IPS-11a (cell line): ENCODE measurements around the gene PODN.

Experiments
- H3K4me3 ChIP-seq: one replicate; pipeline ENCODE4 v1.5.1; 2013; ENCODE audit warnings: low read depth, low read length, control low read depth

PODN gene

DNA sequence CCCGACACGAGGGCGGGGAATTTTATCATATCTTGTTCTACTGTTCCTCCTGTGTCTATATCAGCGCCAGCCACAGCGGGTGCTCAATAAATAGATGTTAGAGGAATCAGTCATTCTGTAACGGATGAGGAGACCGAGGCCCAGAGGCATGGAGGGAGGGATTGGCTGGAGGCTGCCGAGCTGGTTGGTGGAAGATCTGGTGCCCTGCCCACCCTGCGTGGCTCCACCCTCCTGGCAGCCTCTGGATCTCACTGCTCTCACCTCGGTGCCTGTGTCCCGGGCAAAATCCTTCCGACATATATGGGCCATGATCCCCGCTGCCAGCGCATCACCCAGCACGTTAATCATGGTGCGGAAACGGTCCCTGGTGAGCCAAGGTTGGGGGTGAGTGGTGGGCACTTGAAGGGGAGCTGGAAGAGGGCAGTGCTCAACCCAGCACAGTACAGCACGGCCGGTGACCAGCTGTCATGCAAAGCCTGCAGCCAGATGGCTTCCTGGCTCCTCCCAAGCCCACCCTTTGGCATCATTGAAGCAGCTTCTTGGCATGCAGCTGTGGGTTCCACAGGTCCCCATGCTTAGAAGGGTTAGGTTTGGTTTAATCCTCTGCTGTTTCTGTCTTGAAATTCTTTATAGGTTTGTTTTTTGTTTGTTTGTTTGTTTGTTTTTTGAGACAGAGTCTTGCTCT is 26.7 kb downstream of the PODN start:
- no peak overlapping the region for H3K4me3 ChIP-seq

DNA sequence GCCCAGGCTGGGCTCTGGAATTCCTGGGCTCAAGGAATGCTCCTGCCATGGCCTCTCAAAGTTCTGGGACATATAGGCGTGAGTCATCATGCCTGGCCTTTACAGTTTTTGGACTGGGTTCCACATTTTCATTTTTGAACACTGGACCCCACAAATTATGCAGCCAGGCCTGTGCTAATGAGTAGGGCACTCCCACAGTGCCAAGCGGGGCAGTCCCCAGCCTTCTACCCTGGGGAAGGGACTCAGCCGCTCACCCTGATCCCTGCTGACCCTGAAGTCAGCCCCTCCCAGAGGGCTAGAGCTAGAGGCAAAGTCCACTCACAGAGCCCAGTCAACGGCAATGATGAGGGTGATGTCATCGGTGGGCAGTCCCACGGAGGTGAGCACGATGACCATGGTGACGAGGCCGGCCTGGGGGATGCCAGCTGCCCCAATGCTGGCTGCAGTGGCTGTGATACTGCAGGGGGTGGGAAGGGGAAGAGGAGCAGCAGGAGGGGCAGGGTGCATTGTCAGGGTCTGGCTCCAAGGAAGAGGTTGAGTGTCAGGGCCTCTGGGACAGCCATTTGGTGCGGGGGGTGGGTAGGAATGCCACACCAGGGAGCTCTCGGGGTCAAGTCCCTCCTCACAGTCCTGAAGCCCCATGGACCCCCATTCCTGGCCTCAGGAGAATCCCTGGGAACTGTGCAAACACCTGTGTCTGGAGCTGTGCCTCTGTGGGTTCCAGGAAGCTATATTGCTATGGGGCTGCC is 27.6 kb downstream of the PODN start:
- no peak overlapping the region for H3K4me3 ChIP-seq

DNA sequence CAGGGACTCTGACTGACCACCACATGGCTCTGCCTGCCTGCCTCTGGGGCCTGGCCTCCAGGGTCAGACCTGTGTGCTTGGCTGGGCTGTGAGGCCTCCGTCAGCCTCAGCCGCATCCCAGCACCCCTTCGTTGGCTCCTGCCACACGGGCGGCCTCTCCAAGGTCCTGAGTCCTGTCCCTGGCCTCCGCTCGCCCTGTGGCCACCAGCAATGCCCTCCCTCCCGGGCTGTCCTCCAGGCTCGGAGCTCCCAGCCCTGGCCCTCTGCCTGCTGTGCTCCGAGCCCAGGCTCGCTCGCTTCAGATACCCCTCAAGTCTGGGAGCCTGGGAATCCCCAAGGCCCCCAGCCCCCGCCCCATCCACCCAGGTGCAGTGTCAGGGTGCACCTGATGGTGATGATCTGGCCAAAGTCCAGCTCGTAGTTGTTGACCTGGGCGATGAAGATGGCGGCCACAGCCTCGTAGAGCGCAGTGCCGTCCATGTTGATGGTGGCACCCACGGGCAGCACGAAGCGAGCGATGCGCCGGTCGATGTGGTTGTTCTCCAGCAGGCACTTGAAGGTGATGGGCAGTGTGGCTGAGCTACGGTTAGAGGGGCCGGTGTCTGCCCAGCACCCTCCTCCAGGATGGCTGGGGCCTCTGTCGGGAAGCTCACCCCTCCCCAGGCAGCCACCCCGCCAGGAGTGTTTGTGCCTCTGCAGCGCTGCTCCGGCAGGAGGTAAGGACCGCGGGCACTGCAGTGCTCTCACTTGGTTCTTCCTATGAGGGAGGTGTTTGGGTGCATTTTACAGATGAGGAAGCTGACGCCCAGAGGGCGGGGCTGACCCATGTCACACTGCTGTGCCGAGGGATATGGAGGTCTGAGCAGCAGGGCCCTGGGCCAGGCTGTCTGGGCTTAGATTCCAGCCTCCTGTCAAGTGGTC is 28.5 kb downstream of the PODN start:
- H3K4me3 ChIP-seq: no peak overlapping the region

- H3K4me3 ChIP-seq: no peak overlapping the region
Measured at GRCh38 chr1:53091841-53092645, 30.0 kb downstream of the PODN start.

GRCh38 chr1:53092659-53093450 is 30.8 kb downstream of the PODN start:
- no peak overlapping the region for H3K4me3 ChIP-seq

GRCh38 chr1:53093451-53093754 is 31.4 kb downstream of the PODN start:
- H3K4me3 ChIP-seq: no peak overlapping the region

- H3K4me3 ChIP-seq: no peak overlapping the region
Measured at GRCh38 chr1:53093778-53094532, 31.9 kb downstream of the PODN start.

- H3K4me3 ChIP-seq: no peak overlapping the region
Measured at GRCh38 chr1:53094533-53094919, 32.5 kb downstream of the PODN start.

- no peak overlapping the region for H3K4me3 ChIP-seq
Measured at GRCh38 chr1:53104289-53104913, 42.4 kb downstream of the PODN start.

GRCh38 chr1:53107090-53107489 is 45.1 kb downstream of the PODN start:
- no peak overlapping the region for H3K4me3 ChIP-seq

DNA sequence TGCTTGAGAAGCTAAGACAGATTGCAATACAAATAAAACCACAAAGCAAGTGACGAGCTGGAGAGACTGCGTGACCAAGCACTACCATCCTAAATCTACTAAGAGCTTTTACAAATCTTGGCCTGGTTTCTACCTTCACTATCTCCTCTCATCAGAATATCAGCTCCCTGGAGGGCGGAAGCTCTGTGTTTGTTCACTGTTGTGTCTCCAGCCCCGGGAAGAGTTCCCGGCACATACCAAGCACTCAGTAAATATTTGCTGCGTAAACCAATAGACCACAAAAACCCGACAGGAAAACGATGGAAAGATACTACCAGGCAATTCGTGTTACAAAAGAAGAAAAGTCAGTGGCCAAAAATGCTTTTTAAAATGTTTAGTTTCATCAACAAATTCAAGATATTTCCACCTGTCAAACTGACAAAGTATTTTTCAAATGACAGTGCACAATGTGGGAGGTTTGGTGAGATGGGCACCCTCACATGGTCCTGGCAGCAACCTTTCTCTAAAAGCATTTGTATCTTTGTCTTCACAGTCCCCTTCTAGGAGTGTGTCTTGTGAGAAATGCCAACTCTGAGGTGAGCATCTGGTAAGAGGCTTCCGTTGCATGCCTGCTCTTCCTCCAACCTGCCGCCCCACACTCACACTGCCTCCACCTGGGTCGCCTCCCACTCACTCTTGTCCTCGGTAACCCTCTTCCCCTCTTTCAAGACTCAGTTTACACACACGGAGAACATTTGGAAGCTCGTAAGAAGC is 45.7 kb downstream of the PODN start:
- H3K4me3 ChIP-seq: no peak overlapping the region

DNA sequence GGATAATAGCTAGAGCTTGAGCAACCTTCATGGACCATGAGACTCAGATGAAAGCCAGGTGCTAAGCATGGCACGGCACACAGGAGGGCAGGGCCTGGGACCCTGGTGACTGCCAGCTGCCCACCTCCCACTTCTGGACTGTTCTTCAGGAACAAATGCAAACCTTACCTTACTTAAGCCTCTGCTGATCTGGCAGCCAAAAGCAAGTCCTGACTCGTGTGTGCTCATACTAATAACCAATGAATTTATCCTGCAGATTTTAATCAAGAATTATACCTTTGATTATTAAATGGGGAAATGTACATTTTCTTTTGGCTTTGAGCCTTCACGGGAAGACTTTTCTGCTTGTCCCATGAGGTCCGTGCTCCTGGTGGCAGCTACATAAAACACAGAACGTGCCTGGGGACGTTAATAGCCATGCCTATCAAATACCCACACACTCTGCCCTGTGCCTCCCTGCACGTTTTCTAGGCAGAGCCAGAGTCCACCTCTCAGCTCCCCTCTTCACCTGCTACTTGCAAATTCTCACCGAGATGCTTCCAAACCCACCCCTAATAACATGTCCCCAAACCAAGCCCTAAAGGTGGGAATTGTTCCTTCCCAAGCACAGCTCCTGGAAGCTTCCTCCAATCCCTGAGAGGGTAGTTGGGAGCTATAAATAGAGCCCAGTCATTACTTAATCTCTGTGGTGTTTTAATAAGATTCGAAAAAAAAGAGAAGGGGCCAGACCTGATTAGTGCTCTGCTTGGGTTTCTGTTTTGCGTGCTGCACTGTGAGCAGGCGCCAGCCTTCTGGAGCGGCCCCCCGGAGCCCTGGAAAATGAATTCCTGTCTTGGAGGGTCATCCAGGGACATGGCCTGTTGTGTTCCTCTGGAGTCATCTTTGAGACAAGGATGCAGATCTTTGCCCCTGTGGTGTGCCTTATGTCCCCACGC is 46.9 kb downstream of the PODN start:
- H3K4me3 ChIP-seq: no peak overlapping the region

GRCh38 chr1:53110370-53111072 is 48.5 kb downstream of the PODN start:
- H3K4me3 ChIP-seq: no peak overlapping the region

- no peak overlapping the region for H3K4me3 ChIP-seq
Measured at GRCh38 chr1:53111073-53111556, 49.1 kb downstream of the PODN start.

DNA sequence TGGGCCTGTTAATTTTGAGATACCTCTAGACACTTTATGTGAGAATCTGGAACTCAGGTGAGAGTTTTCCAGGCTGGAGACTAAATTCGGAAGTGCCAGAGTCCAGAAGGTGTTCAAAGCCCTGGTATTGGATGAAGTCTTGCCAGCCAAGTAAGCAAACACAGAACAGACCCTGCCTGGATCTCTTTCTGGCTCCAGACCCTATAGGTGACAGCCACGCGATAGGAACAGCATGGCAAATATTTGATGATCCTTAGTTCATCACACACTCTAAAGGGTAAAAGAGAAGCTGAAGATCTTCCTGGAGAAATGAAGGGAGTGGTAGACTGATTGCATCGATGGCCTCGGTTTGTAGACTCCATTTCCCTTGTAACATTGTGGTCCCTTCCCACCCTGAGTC is 49.7 kb downstream of the PODN start:
- H3K4me3 ChIP-seq: no peak overlapping the region

DNA sequence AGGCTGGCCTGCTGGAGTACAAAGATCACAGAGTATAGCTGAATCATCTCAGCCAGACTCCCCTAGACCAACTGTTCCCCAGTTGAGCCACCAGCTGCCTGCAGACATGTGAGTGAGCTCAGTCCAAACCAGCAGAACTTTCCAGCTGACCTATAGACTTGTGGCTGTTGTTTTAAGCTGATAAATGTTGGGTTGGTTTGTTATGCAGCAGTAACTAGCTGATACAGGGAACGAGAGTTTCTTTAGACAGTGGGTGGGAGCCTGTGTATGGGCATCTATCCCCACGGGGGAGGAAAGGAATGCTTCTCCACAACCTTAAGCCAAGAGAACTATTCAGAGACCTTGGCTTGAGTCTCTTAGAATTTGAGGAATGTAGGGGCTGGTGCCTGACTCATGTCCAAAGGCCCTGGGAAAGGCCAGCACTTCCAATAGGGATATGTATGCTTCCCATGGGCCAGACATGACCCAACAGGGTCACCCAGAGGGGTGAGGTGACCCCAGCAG is 50.3 kb downstream of the PODN start:
- H3K4me3 ChIP-seq: no peak overlapping the region
